OCI-LY3 (cell line): ENCODE measurements around the gene TRIM34.

Source experiments
- CTCF ChIP-seq: fragments of 200-600, 300-600 bp; sonication (generic); IDR thresholded peaks from 2 replicates; pipeline ENCODE4 v1.5.1; 2014; ENCODE audit warnings: antibody characterized with exemption, low read length, low read depth
- EZH2phosphoT487 ChIP-seq: fragments of 200-600 bp; shearing (Covaris generic); IDR thresholded peaks from 2 replicates; pipeline ENCODE4 v1.6.1; 2018; ENCODE audit warnings: antibody characterized with exemption, mixed run types, low read depth

GRCh38 chr11:5679811-5680210 lies 55.0 kb downstream of the TRIM34 start:
- TF ChIP-seq CTCF (no peak), EZH2phosphoT487 (no peak)
